ENCODE data around the gene GUCA2A.

- TF ChIP-seq FOXM1 (IDR thresholded peaks at IDR 0.05; ENCODE audit: borderline replicate concordance) = no peak
- no peak for TF ChIP-seq BHLHE40 (IDR thresholded peaks at IDR 0.05; ENCODE audit: borderline replicate concordance)
- no peak for TF ChIP-seq FOXA1 (IDR thresholded peaks at IDR 0.05)
- no peak for TF ChIP-seq ELF4 (IDR thresholded peaks at IDR 0.05)
Observed at GRCh38 chr1:42128499-42128898, 36.0 kb downstream of the GUCA2A start.
